A673 (cell line): ENCODE data around the gene NEDD9. TPM values are rescaled to one million over a fixed set of nuclear protein-coding genes. Genes with fewer than 3 reads are reported as not detected.

Experiments used
- BruUV-seq: library from RNA; stranded (reverse); fragments of 400-500 nt; replicated peaks from 2 replicates; lab custom pipeline; 2021; lab: Mats Ljungman, UMichigan
- CTCF ChIA-PET: fragments of 300-600 bp; sonication (Branson Sonifier 250); formaldehyde crosslinking; loops from one replicate; lab custom pipeline; 2022; ENCODE audit warnings: antibody characterized with exemption; lab: Charles Lee
- POLR2A ChIA-PET: fragments of 300-600 bp; sonication (Branson Sonifier 250); formaldehyde crosslinking; loops from one replicate; lab custom pipeline; 2022; ENCODE audit warnings: antibody characterized with exemption; ENCODE audit not compliant: low non-redundant PET; lab: Charles Lee
- DNase-seq: peaks from one replicate; pipeline ENCODE4 v3.0.0-alpha.2; 2015; ENCODE audit warnings: low spot score
- H3K27ac ChIP-seq: fragments of 200-600 bp; sonication (generic); 2 replicates; pipeline ENCODE4 v1.5.1; 2016; ENCODE audit warnings: mixed run types, low read depth, mild to moderate bottlenecking, mixed read lengths, antibody characterized with exemption, low read length; ENCODE audit not compliant: poor library complexity, severe bottlenecking
- H3K27me3 ChIP-seq: fragments of 200-600 bp; sonication (generic); replicated peaks from 2 replicates; pipeline ENCODE4 v1.6.1; 2017; ENCODE audit warnings: mixed run types, low read depth, mild to moderate bottlenecking, mixed read lengths, antibody characterized with exemption, low read length; ENCODE audit not compliant: insufficient read depth, poor library complexity
- H3K36me3 ChIP-seq: fragments of 200-600 bp; sonication (generic); 2 replicates; pipeline ENCODE4 v1.6.1; 2016; ENCODE audit warnings: mixed run types, mild to moderate bottlenecking, mixed read lengths, antibody characterized with exemption, low read length; ENCODE audit not compliant: insufficient read depth, poor library complexity, severe bottlenecking
- H3K4me1 ChIP-seq: fragments of 200-600 bp; sonication (generic); 2 replicates; pipeline ENCODE4 v1.6.1; 2017; ENCODE audit warnings: mixed run types, mild to moderate bottlenecking, mixed read lengths, antibody characterized with exemption, low read length; ENCODE audit not compliant: insufficient read depth, poor library complexity, severe bottlenecking
- H3K4me3 ChIP-seq: fragments of 200-600 bp; sonication (generic); 2 replicates; pipeline ENCODE4 v1.5.1; 2016; ENCODE audit warnings: low read depth, mixed run types, mild to moderate bottlenecking, mixed read lengths, low read length; ENCODE audit not compliant: poor library complexity, severe bottlenecking
- H3K9me3 ChIP-seq: fragments of 200-600 bp; sonication (generic); 2 replicates; pipeline ENCODE4 v1.6.1; 2016; ENCODE audit warnings: mixed run types, low read depth, mild to moderate bottlenecking, mixed read lengths, antibody characterized with exemption, low read length; ENCODE audit not compliant: poor library complexity, severe bottlenecking
- EZH2 ChIP-seq: fragments of 200-600 bp; sonication (generic); IDR thresholded peaks from 2 replicates; pipeline ENCODE4 v1.6.1; 2017; ENCODE audit warnings: borderline replicate concordance, low read depth, mild to moderate bottlenecking, mixed read lengths, antibody characterized with exemption, low read length; ENCODE audit not compliant: poor library complexity, severe bottlenecking
- intact Hi-C: fragments of 100-400 bp; cut with micrococcal nuclease; formaldehyde crosslinking; loops from one replicate; pipeline ENCODE4 v1.10.0; 2022; ENCODE audit not compliant: unreplicated experiment
- total RNA-seq: library from RNA; stranded (reverse); gene quantifications from 2 replicates; pipeline ENCODE4 v1.2.3, GENCODE V29; 2021
- TF ChIP-seq, protein P1 (sequence below): fragments of 300-800, 200-600 bp; sonication (generic); conservative IDR thresholded peaks from 2 replicates; pipeline ENCODE4 v1.5.1; 2017; ENCODE audit warnings: low read depth, mild to moderate bottlenecking, antibody characterized with exemption, low read length, moderate library complexity, mixed read lengths

NEDD9 gene
- total RNA-seq, 1 experiment from 2014 or later, result 6.6 TPM

DNA sequence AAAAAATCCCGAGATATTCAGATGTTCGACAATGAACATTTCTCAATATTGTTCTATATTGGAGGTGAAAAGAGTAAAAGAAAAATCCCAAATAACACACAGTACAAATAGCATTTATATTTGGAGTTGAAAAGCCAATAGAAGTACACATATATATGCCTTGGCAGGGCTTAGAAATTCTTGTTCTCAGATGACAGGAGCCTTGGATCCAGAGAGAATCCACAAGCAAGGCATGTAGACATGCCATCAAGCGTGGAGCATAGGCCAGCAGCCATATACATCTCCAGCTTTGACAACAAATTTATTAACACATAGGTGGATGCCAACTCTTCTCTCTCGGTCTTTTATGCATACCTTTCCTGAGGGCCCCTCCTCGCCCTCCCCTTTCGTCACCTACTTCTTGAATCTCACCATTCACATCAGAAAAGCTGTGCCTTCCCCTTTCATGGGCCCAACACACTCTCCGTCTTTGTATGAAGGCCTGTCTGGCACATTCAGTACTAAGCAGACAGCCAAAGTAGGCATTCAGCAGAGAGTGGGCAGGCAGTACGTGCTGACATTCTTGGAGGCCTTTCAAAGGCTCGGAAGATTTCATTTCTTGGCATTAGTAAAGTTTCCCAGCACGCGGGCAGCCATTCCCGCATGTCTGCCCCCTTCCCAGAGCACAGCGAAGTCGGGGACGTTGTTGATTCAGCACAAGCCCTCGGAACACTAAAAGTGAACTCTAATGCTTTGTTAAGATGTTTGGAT is 18.2 kb downstream of the NEDD9 start:
- no peak overlapping the region for H3K4me3 ChIP-seq
- intact Hi-C loops, result no loop called here
- DNase-seq, result no peak
- H3K27me3 ChIP-seq, result no peaks in the 10 kb centered on the region
- ChIA-PET POLR2A (no interaction called here), CTCF (no interaction called here)
- no TSS peak for BruUV-seq
- H3K27ac ChIP-seq, result no peak overlapping the region
- peaks cover 42% of the 10 kb centered on the region for H3K4me1 ChIP-seq
- no peaks in the 10 kb centered on the region for H3K9me3 ChIP-seq
- H3K36me3 ChIP-seq, result no peaks in the 10 kb centered on the region
- TF ChIP-seq, protein P1, sequence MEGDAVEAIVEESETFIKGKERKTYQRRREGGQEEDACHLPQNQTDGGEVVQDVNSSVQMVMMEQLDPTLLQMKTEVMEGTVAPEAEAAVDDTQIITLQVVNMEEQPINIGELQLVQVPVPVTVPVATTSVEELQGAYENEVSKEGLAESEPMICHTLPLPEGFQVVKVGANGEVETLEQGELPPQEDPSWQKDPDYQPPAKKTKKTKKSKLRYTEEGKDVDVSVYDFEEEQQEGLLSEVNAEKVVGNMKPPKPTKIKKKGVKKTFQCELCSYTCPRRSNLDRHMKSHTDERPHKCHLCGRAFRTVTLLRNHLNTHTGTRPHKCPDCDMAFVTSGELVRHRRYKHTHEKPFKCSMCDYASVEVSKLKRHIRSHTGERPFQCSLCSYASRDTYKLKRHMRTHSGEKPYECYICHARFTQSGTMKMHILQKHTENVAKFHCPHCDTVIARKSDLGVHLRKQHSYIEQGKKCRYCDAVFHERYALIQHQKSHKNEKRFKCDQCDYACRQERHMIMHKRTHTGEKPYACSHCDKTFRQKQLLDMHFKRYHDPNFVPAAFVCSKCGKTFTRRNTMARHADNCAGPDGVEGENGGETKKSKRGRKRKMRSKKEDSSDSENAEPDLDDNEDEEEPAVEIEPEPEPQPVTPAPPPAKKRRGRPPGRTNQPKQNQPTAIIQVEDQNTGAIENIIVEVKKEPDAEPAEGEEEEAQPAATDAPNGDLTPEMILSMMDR, result no peak
- no peak for TF ChIP-seq EZH2

DNA sequence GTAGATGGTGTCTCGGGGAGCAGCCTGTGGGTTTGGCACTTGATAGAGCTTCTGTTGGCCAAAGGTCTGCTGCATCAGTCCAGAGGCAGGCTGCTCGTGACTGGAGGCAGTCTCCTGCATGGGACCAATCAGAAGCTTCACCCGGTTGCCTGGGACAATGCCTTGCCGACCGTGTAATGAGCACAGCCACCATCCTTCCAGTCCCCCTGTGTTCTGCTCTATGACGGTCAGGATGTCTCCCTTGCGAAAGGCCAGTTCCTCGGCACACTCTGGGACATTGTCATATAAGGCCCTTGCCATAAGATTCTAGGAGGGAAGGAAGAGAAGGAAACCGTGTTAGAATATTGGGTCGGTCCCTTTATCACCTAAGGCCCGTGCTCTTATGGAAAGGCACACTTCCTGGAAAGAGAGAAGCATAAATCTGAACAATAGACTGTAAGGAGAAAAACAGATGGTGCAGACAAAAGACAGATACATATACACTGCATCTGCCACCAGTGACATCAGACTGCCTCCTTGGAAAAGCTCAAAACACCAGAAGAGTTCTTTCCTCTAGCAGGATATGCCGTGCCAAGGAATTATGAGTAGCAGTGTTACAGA is 18.9 kb downstream of the NEDD9 start:
- Histone ChIP-seq H3K9me3 (no peaks in the 10 kb centered on the region), H3K4me1 (peaks cover 50% of the 10 kb centered on the region), H3K27me3 (no peaks in the 10 kb centered on the region), H3K36me3 (no peaks in the 10 kb centered on the region), H3K27ac (no peak overlapping the region), H3K4me3 (no peak overlapping the region)
- ChIA-PET POLR2A (no interaction called here), CTCF (no interaction called here)
- intact Hi-C loops, result no loop called here
- TF ChIP-seq, protein P1, result no peak
- TF ChIP-seq EZH2, result no peak
- no TSS peak for BruUV-seq
- no peak for DNase-seq

DNA sequence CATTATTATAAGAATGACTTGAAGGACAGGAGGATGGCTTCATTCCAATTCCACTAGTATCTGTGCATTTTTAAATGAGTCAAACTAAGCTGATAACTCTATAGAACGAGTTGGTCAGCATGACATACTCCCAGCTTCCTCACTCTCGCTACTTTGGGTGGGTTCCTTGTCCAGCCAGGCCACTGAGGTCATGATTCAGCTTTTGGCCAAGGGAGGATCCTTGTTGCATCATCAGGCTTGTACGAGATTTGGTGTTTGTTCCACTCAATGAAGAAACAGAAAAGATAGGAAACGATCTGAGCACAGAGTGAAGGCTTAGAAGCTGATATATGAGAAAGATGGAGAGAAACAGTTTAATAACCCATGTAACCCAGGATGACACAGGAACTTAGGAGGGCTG is 19.8 kb downstream of the NEDD9 start:
- BruUV-seq, result no TSS peak
- DNase-seq, result peak; percentile 31
- intact Hi-C loops, result no loop called here
- H3K36me3 ChIP-seq, result no peaks in the 10 kb centered on the region
- no peak for TF ChIP-seq EZH2
- TF ChIP-seq, protein P1, result no peak
- ChIA-PET CTCF (no interaction called here), POLR2A (no interaction called here)
- H3K9me3 ChIP-seq, result no peaks in the 10 kb centered on the region
- H3K4me1 ChIP-seq, result peaks cover 56% of the 10 kb centered on the region
- H3K27ac ChIP-seq, result no peak overlapping the region
- H3K27me3 ChIP-seq, result no peaks in the 10 kb centered on the region
- H3K4me3 ChIP-seq, result no peak overlapping the region
